RWPE1 (cell line): ENCODE results near the gene SOX18.
"Not testable (repeated sequence)": the region's sequence is repeated elsewhere in the genome, so short reads cannot be mapped to it uniquely, and the experiment has no call there.

Experiments
- CTCF ChIA-PET: fragments of 350-600 bp; sonication (Branson Sonifier 250); formaldehyde crosslinking; extraction: SDS; loops from one replicate; lab custom pipeline; 2021; lab: Yijun Ruan, JAX
- POLR2A ChIA-PET: fragments of 400-600 bp; formaldehyde crosslinking; extraction: SDS; loops from one replicate; lab custom pipeline; 2020; ENCODE audit warnings: antibody characterized with exemption; ENCODE audit not compliant: low non-redundant PET; lab: Yijun Ruan, JAX
- DNase-seq: peaks from one replicate; pipeline ENCODE4 v3.0.0; 2012; ENCODE audit warnings: low spot score
- H3K27ac ChIP-seq: fragments of 450-650 bp; 2 replicates; pipeline ENCODE4 v1.5.1; 2017
- CTCF ChIP-seq: fragments of 450-650 bp; conservative IDR thresholded peaks from 2 replicates; pipeline ENCODE4 v1.5.1; 2017; ENCODE audit warnings: low read depth, mild to moderate bottlenecking

Gene SOX18

GRCh38 chr20:64093013-64093503 is 43.6 kb upstream of the SOX18 start:
- CTCF ChIA-PET, result interaction anchor here (0.7 to 1.1 kb wide), 3 partner anchors 9 to 1050 kb away, joined by 4 read pairs; partner anchors contain the start of gene LKAAEAR1
- no peak for TF ChIP-seq CTCF
- DNase-seq, result no peak
- peak overlapping the region; percentile 13 for H3K27ac ChIP-seq
- POLR2A ChIA-PET, result no interaction called here

- no peak for TF ChIP-seq CTCF
- CTCF ChIA-PET, result interaction anchor here (1.1 to 1.2 kb wide), 4 partner anchors 9 to 54 kb away, joined by 3 to 6 read pairs (median 4); partner anchors contain the start of gene LKAAEAR1
- POLR2A ChIA-PET, result no interaction called here
- peak overlapping the region; percentile 13 for H3K27ac ChIP-seq
- no peak for DNase-seq
These were observed 43.0 kb upstream of the SOX18 start for GRCh38 chr20:64092258-64093012.

- CTCF ChIA-PET, result interaction anchor here (1.2 kb wide), 2 partner anchors 10 to 53 kb away, joined by 3 to 6 read pairs; no protein-coding TSS in a partner anchor
- DNase-seq, result no peak
- peak overlapping the region; percentile 13 for H3K27ac ChIP-seq
- no peak for TF ChIP-seq CTCF
- POLR2A ChIA-PET, result interaction anchor here (0.7 kb wide), 1 partner anchor 74 kb away, joined by 3 read pairs; no protein-coding TSS in a partner anchor
These were observed 42.3 kb upstream of the SOX18 start for GRCh38 chr20:64091770-64092169.

GRCh38 chr20:64091340-64091739 is 41.9 kb upstream of the SOX18 start:
- no peak for TF ChIP-seq CTCF
- CTCF ChIA-PET, result interaction anchor here (1.2 kb wide), 2 partner anchors 10 to 52 kb away, joined by 3 to 6 read pairs; no protein-coding TSS in a partner anchor
- POLR2A ChIA-PET, result interaction anchor here (0.7 kb wide), 1 partner anchor 75 kb away, joined by 3 read pairs; no protein-coding TSS in a partner anchor
- H3K27ac ChIP-seq, result peak overlapping the region; percentile 13; the same call in 1 of the 2 replicates
- no peak for DNase-seq

- POLR2A ChIA-PET, result no interaction called here
These were observed 40.7 kb upstream of the SOX18 start for GRCh38 chr20:64090165-64090564.

GRCh38 chr20:64088586-64088985 is 39.1 kb upstream of the SOX18 start:
- H3K27ac ChIP-seq, DNase-seq, POLR2A ChIA-PET: not testable (repeated sequence)
- CTCF ChIA-PET, result interaction anchor here (0.6 kb wide), 1 partner anchor 8 kb away, joined by 3 read pairs; no protein-coding TSS in a partner anchor

More at GRCh38 chr20:64090165-64090564, 40.7 kb upstream of the SOX18 start:
- CTCF ChIA-PET, result no interaction called here
- no peak overlapping the region for H3K27ac ChIP-seq
- no peak for TF ChIP-seq CTCF
- no peak for DNase-seq

GRCh38 chr20:64087226-64087825 is 37.9 kb upstream of the SOX18 start:
- CTCF ChIA-PET, result interaction anchor here (0.6 to 1.2 kb wide), 4 partner anchors 12 to 292 kb away, joined by 3 to 8 read pairs (median 4); no protein-coding TSS in a partner anchor
- H3K27ac ChIP-seq, POLR2A ChIA-PET, DNase-seq: not testable (repeated sequence)
